CD4-positive, alpha-beta T cell (primary cell): ENCODE data around the gene CPNE4. TPM values are rescaled to one million over a fixed set of nuclear protein-coding genes. Genes with fewer than 3 reads are reported as not detected.

Experiments used
- ATAC-seq: fragments of 200-7000 bp; cut with Tn5 transposase; one replicate; pipeline ENCODE4 v1.10.0; 2022; ENCODE audit warnings: mild to moderate bottlenecking; ENCODE audit not compliant: poor library complexity
- CTCF ChIA-PET: fragments of 350-600 bp; sonication (Branson Sonifier 250); formaldehyde crosslinking; loops from one replicate; lab custom pipeline; 2021; ENCODE audit warnings: antibody characterized with exemption, inconsistent platforms; lab: Charles Lee
- POLR2A ChIA-PET: fragments of 350-600 bp; sonication (Branson Sonifier 250); formaldehyde crosslinking; loops from one replicate; lab custom pipeline; 2021; ENCODE audit warnings: antibody characterized with exemption, inconsistent platforms; lab: Charles Lee
- DNase-seq, 14 experiments: peaks; one replicate each; pipeline ENCODE4 v3.0.0-alpha.2; 2013 to 2020; ENCODE audit warnings: mixed read lengths in 2 of 14
- H3K27ac ChIP-seq, 2 donors: one replicate each; pipeline versions ENCODE4 v1.5.1 to v1.7.0; 2013; ENCODE audit warnings: low read length in 2 of 2, low read depth in 1 of 2, mild to moderate bottlenecking in 1 of 2
- H3K27me3 ChIP-seq, 2 experiments: 1 replicate in 1 of 2; 2 replicates in 1 of 2; pipeline versions ENCODE4 v1.6.1 to v1.7.0; 2013; ENCODE audit warnings: low read length in 2 of 2, control low read depth in 1 of 2, mild to moderate bottlenecking in 1 of 2, moderate library complexity in 1 of 2; ENCODE audit not compliant: insufficient read depth in 2 of 2, control insufficient read depth in 1 of 2
- H3K36me3 ChIP-seq: one replicate; pipeline ENCODE4 v1.6.1; 2013; ENCODE audit warnings: low read length, control low read depth; ENCODE audit not compliant: insufficient read depth
- H3K4me1 ChIP-seq: one replicate; pipeline ENCODE4 v1.6.1; 2013; ENCODE audit warnings: low read length, control low read depth; ENCODE audit not compliant: insufficient read depth
- H3K4me3 ChIP-seq: one replicate; pipeline ENCODE4 v1.5.1; 2013; ENCODE audit warnings: mild to moderate bottlenecking, low read length, moderate library complexity
- H3K9me3 ChIP-seq, 2 experiments: 1 replicate in 1 of 2; 2 replicates in 1 of 2; pipeline versions ENCODE4 v1.6.1 to v1.7.0; 2013; ENCODE audit warnings: low read length in 2 of 2, mild to moderate bottlenecking in 2 of 2, control low read depth in 1 of 2, moderate library complexity in 1 of 2; ENCODE audit not compliant: control insufficient read depth in 1 of 2, insufficient read depth in 1 of 2
- H3K27ac Mint-ChIP-seq: one replicate; pipeline ENCODE4 v1.8.0; 2020; ENCODE audit warnings: mixed read lengths
- H3K27me3 Mint-ChIP-seq: one replicate; pipeline ENCODE4 v1.8.0; 2021; ENCODE audit warnings: mixed read lengths
- H3K36me3 Mint-ChIP-seq: one replicate; pipeline ENCODE4 v1.8.0; 2021; ENCODE audit warnings: low read depth, mixed read lengths
- H3K4me1 Mint-ChIP-seq: one replicate; pipeline ENCODE4 v1.8.0; 2021; ENCODE audit warnings: low read depth, mixed read lengths
- H3K4me3 Mint-ChIP-seq: one replicate; pipeline ENCODE4 v1.8.0; 2020; ENCODE audit warnings: mild to moderate bottlenecking, mixed read lengths
- H3K9me3 Mint-ChIP-seq: one replicate; pipeline ENCODE4 v1.8.0; 2020; ENCODE audit warnings: mixed read lengths
- CTCF ChIP-seq: fragments of 200-600 bp; IDR thresholded peaks from one replicate; pipeline ENCODE4 v1.8.0; 2022; ENCODE audit warnings: antibody characterized with exemption, mild to moderate bottlenecking
- intact Hi-C, 2 experiments: fragments of 100-400 bp; cut with DNase I in 1 of 2; cut with micrococcal nuclease in 1 of 2; formaldehyde crosslinking; loops; one replicate each; pipeline versions ENCODE4 v1.15.1 to v1.9.0; 2023 to 2025; cut with DNase I, micrococcal nuclease
- total RNA-seq, 174 experiments: library from RNA in 2 of 174; stranded (reverse) in 2 of 174; gene quantifications; one replicate each; pipeline ENCODE4 v1.2.3 and lab custom pipeline; 2021 to 2026

Gene CPNE4
- total RNA-seq, 2 experiments from 2014 or later = not detected

GRCh38 chr3:131645638-131646037 lies 389.2 kb downstream of the CPNE4 start:
- H3K36me3 Mint-ChIP-seq = no peaks in the 10 kb centered on the region
- Histone ChIP-seq H3K9me3 (no peaks in the 10 kb centered on the region), H3K36me3 (no peaks in the 10 kb centered on the region), H3K27me3 (no peaks in the 10 kb centered on the region), H3K27ac (no peak overlapping the region), H3K4me1 (no peaks in the 10 kb centered on the region), H3K4me3 (no peak overlapping the region)
- H3K9me3 Mint-ChIP-seq = no peaks in the 10 kb centered on the region
- no peaks in the 10 kb centered on the region for H3K4me1 Mint-ChIP-seq
- no peak overlapping the region for H3K27ac Mint-ChIP-seq
- H3K27me3 Mint-ChIP-seq = peaks cover 23% of the 10 kb centered on the region
- TF ChIP-seq CTCF = no peak
- DNase-seq (no peak), ATAC-seq (no peak)
- intact Hi-C loops = no loop called here
- no peak overlapping the region for H3K4me3 Mint-ChIP-seq
- ChIA-PET POLR2A (no interaction called here), CTCF (no interaction called here)

- Mint-ChIP-seq H3K4me3 (no peak overlapping the region), H3K4me1 (no peaks in the 10 kb centered on the region), H3K27me3 (peaks cover 20% of the 10 kb centered on the region), H3K9me3 (no peaks in the 10 kb centered on the region), H3K27ac (no peak overlapping the region), H3K36me3 (no peaks in the 10 kb centered on the region)
- intact Hi-C loops = no loop called here
- Histone ChIP-seq H3K27ac (no peak overlapping the region), H3K4me3 (no peak overlapping the region), H3K4me1 (no peaks in the 10 kb centered on the region), H3K27me3 (no peaks in the 10 kb centered on the region), H3K36me3 (no peaks in the 10 kb centered on the region), H3K9me3 (no peaks in the 10 kb centered on the region)
- TF ChIP-seq CTCF = no peak
- ChIA-PET CTCF (no interaction called here), POLR2A (no interaction called here)
- DNase-seq (no peak), ATAC-seq (no peak)
Measured at GRCh38 chr3:131636266-131636775, 398.5 kb downstream of the CPNE4 start.

- CTCF ChIA-PET = no interaction called here
- peaks cover 12% of the 10 kb centered on the region for H3K27me3 Mint-ChIP-seq
- ATAC-seq = no peak
- H3K4me3 ChIP-seq = no peak overlapping the region
- no peaks in the 10 kb centered on the region for H3K9me3 Mint-ChIP-seq
- DNase-seq = no peak
- intact Hi-C loops = no loop called here
- H3K4me1 Mint-ChIP-seq = no peaks in the 10 kb centered on the region
- H3K36me3 ChIP-seq = no peaks in the 10 kb centered on the region
- no peak for TF ChIP-seq CTCF
- no peak overlapping the region for H3K27ac ChIP-seq
- no peak overlapping the region for H3K4me3 Mint-ChIP-seq
- H3K36me3 Mint-ChIP-seq = no peaks in the 10 kb centered on the region
- H3K27me3 ChIP-seq = no peaks in the 10 kb centered on the region
- no peak overlapping the region for H3K27ac Mint-ChIP-seq
- no peaks in the 10 kb centered on the region for H3K4me1 ChIP-seq
- no peaks in the 10 kb centered on the region for H3K9me3 ChIP-seq
- POLR2A ChIA-PET = no interaction called here
Measured at GRCh38 chr3:131630807-131631206, 404.0 kb downstream of the CPNE4 start.
